GM12878 (cell line): ENCODE results near the gene RAMP1. TPM values are rescaled to one million over a fixed set of nuclear protein-coding genes. Genes with fewer than 3 reads are reported as not detected.

Source experiments
- ATAC-seq: fragments of 200-7000 bp; cut with Tn5 transposase; 3 replicates; pipeline ENCODE4 v1.9.1; 2020; ENCODE audit warnings: mild to moderate bottlenecking, moderate library complexity
- BruUV-seq: library from RNA; stranded (reverse); fragments of 400-500 nt; replicated peaks from 2 replicates; lab custom pipeline; 2021; lab: Mats Ljungman, UMichigan
- CTCF ChIA-PET: fragments of 300-600 bp; sonication (Branson Sonifier 250); formaldehyde crosslinking; extraction: SDS; loops from one replicate; lab custom pipeline; 2021; ENCODE audit warnings: inconsistent platforms; lab: Yijun Ruan, JAX
- POLR2A ChIA-PET: fragments of 350-600 bp; formaldehyde crosslinking; extraction: SDS; loops from one replicate; lab custom pipeline; 2021; ENCODE audit warnings: inconsistent platforms; lab: Charles Lee
- RAD21 ChIA-PET: fragments of 300-600 bp; sonication (Branson Sonifier 250); formaldehyde crosslinking; loops from one replicate; lab custom pipeline; 2023; ENCODE audit warnings: antibody characterized with exemption; ENCODE audit not compliant: unreplicated experiment; lab: Charles Lee
- SMC1A ChIA-PET: fragments of 300-600 bp; sonication (Branson Sonifier 250); formaldehyde crosslinking; loops from one replicate; lab custom pipeline; 2023; ENCODE audit not compliant: unreplicated experiment, uncharacterized antibody; lab: Charles Lee
- DNase-seq: peaks from one replicate; pipeline ENCODE4 v3.0.0-alpha.2; 2011; ENCODE audit warnings: low read depth, low spot score
- FAIRE-seq: peaks from 3 replicates; lab custom pipeline; 2011; peaks lifted over from hg19 to GRCh38; lab: Jason Lieb, UNC
- H2AFZ ChIP-seq: 2 replicates; pipeline ENCODE4 v1.6.0; 2011; ENCODE audit warnings: low read depth, low read length, control low read depth; ENCODE audit not compliant: control insufficient read depth
- H3K27ac ChIP-seq: 2 replicates; pipeline ENCODE4 v1.5.1; 2011; ENCODE audit warnings: control low read depth; ENCODE audit not compliant: control insufficient read depth, insufficient read depth
- H3K27me3 ChIP-seq, 2 experiments: replicated peaks in 1 of 2; 2 replicates each; pipeline versions ENCODE4 v1.6.0 to v1.6.1; 2011; ENCODE audit warnings: low read length in 1 of 2; ENCODE audit not compliant: control insufficient read depth in 2 of 2, insufficient read depth in 2 of 2
- H3K36me3 ChIP-seq, 2 experiments: 2 replicates each; pipeline ENCODE4 v1.5.1; 2011; ENCODE audit warnings: low read length in 1 of 2; ENCODE audit not compliant: control insufficient read depth in 2 of 2, insufficient read depth in 2 of 2
- H3K4me1 ChIP-seq: 2 replicates; pipeline ENCODE4 v1.6.1; 2011; ENCODE audit warnings: mild to moderate bottlenecking, low read length, moderate library complexity, mixed read lengths; ENCODE audit not compliant: control insufficient read depth, insufficient read depth
- H3K4me2 ChIP-seq: 2 replicates; pipeline ENCODE4 v1.6.0; 2011; ENCODE audit warnings: control low read depth; ENCODE audit not compliant: control insufficient read depth, insufficient read depth
- H3K4me3 ChIP-seq: fragments of 200-600 bp; sonication (generic); 2 replicates; pipeline ENCODE4 v1.5.1; 2016
- H3K79me2 ChIP-seq: 2 replicates; pipeline ENCODE4 v1.6.0; 2011; ENCODE audit warnings: low read length; ENCODE audit not compliant: control insufficient read depth, insufficient read depth
- H3K9ac ChIP-seq: 2 replicates; pipeline ENCODE4 v1.8.0; 2011; ENCODE audit warnings: low read length, control low read depth, mixed read lengths; ENCODE audit not compliant: control insufficient read depth, insufficient read depth
- H3K9me3 ChIP-seq: replicated peaks from 3 replicates; pipeline ENCODE4 v1.5.1; 2011; ENCODE audit warnings: mild to moderate bottlenecking, low read length; ENCODE audit not compliant: control insufficient read depth, insufficient read depth
- H4K20me1 ChIP-seq: 2 replicates; pipeline ENCODE4 v1.6.0; 2011; ENCODE audit not compliant: control insufficient read depth, insufficient read depth
- ETV6 ChIP-seq, 2 experiments: fragments of 450-650 bp in 1 of 2; IDR thresholded peaks in 1 of 2; conservative IDR thresholded peaks in 1 of 2; 2 replicates each; pipeline ENCODE4 v1.6.1; 2014; ENCODE audit warnings: antibody characterized with exemption in 1 of 2, borderline replicate concordance in 1 of 2, low read depth in 1 of 2, mild to moderate bottlenecking in 1 of 2, moderate library complexity in 1 of 2
- EZH2 ChIP-seq: IDR thresholded peaks from 2 replicates; pipeline ENCODE4 v1.6.1; 2012; ENCODE audit warnings: low read depth, mild to moderate bottlenecking, control low read depth, inconsistent platforms, low read length, borderline replicate concordance; ENCODE audit not compliant: control insufficient read depth
- HDAC6 ChIP-seq: fragments of 200-600 bp; sonication (generic); IDR thresholded peaks from one replicate; pipeline ENCODE4 v1.8.0; 2017; ENCODE audit warnings: antibody characterized with exemption; ENCODE audit not compliant: unreplicated experiment
- HDGF ChIP-seq: fragments of 450-650 bp; IDR thresholded peaks from 2 replicates; pipeline ENCODE4 v1.6.1; 2016; ENCODE audit warnings: antibody characterized with exemption
- JUNB ChIP-seq: IDR thresholded peaks from 2 replicates; pipeline ENCODE4 v1.6.1; 2016; ENCODE audit warnings: antibody characterized with exemption, mild to moderate bottlenecking
- MTA2 ChIP-seq: fragments of 450-650 bp; IDR thresholded peaks from 2 replicates; pipeline ENCODE4 v1.6.1; 2016; ENCODE audit warnings: low read depth, mild to moderate bottlenecking, moderate library complexity
- SMC3 ChIP-seq: IDR thresholded peaks from 2 replicates; pipeline ENCODE4 v1.6.1; 2011; ENCODE audit warnings: low read length, improper control_type of control experiment, borderline replicate concordance
- ZBED1 ChIP-seq: IDR thresholded peaks from 2 replicates; pipeline ENCODE4 v1.6.1; 2016; ENCODE audit warnings: borderline replicate concordance
- ZBTB11 ChIP-seq: fragments of 450-650 bp; formaldehyde crosslinking; IDR thresholded peaks from 2 replicates; pipeline ENCODE4 v1.5.0; 2022; ENCODE audit warnings: mild to moderate bottlenecking, missing genetic modification characterization
- WGBS: methylation state at CpG from one replicate; pipeline ENCODE4 v1.1.6; 2016; ENCODE audit warnings: low lambda C conversion rate; ENCODE audit not compliant: insufficient replicate concordance, insufficient coverage; ENCODE audit errors: missing lambda C conversion rate; 5-methylcytosine and 5-hydroxymethylcytosine counted together
- in situ Hi-C: fragments of 300-500 bp; cut with MboI; formaldehyde crosslinking; loops from 9 replicates; pipeline ENCODE4 v1.14.3; 2018; ENCODE audit warnings: mixed read lengths
- intact Hi-C: fragments of 100-400 bp; cut with micrococcal nuclease; formaldehyde crosslinking; loops from one replicate; pipeline ENCODE4 v1.14.2; 2022; ENCODE audit not compliant: unreplicated experiment
- polyA plus RNA-seq, 11 experiments: library from polyadenylated mRNA; depleted of rRNA in 4 of 11; unstranded in 6 of 11; stranded (reverse) in 5 of 11; fragments of >200 nt; fragmentation: Nextera tagmentation in 4 of 11; fragmentation: Illumina TruSeq in 1 of 11; extraction: Ambion mirVana in 4 of 11; extraction: Trizol in 1 of 11; gene quantifications; 1 replicate in 1 of 11; 2 replicates in 10 of 11; pipeline versions ENCODE4 v1.2.1 to v1.2.3, GENCODE V29; 2011 to 2016; ENCODE audit warnings: inconsistent platforms in 2 of 11, missing spikeins in 2 of 11, low read depth in 1 of 11
- total RNA-seq, 4 experiments: library from RNA; depleted of rRNA in 3 of 4; stranded (reverse); fragments of >200 nt in 3 of 4; fragmentation: Illumina TruSeq in 1 of 4; extraction: Trizol in 1 of 4; gene quantifications; 2 replicates each; pipeline versions ENCODE4 v1.2.1 to v1.2.3, GENCODE V29; 2013 to 2021
- TF ChIP-seq, protein P1 (sequence below): fragments of 450-650 bp; IDR thresholded peaks from 2 replicates; pipeline ENCODE4 v1.6.1; 2017; ENCODE audit warnings: mild to moderate bottlenecking, moderate library complexity

The RAMP1 gene
- total and polyA plus RNA-seq, 10 of the 15 experiments (the other 5 are each of a cell fraction or from before 2014, with no cell fraction given): 0.11 to 0.19 (median 0.12) TPM; not detected in 7

DNA sequence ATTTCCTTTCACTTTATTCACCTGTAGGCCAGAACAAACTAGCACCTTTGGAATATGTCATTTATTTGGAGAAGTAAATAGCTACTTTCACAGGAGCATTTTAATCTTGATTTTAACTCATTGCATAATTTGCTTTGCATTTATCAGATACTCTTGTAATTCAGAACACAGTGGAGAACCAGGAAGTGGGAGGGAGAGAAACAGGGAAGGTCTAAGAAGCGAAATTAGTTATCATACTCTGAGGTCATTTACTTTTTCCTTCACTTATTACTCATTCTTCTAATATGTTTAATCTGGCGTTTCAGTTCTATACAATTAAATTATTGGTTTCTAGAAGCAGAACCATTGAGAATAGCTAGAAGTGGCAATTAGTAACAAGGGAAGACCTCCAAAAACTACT is 40.2 kb upstream of the RAMP1 start:
- DNase-seq (no peak), ATAC-seq (peak; percentile 23), FAIRE-seq (no peak)
- Histone ChIP-seq H3K4me2 (no peak overlapping the region), H3K4me1 (no peaks in the 10 kb centered on the region; the same call in 1 of the 2 replicates), H3K79me2 (no peaks in the 10 kb centered on the region), H3K4me3 (no peak overlapping the region), H3K9ac (no peak overlapping the region), H3K27me3 (no peaks in the 10 kb centered on the region), H4K20me1 (no peaks in the 10 kb centered on the region), H3K36me3 (no peaks in the 10 kb centered on the region), H3K27ac (no peak overlapping the region), H2AFZ (no peak overlapping the region), H3K9me3 (no peaks in the 10 kb centered on the region)
- ChIA-PET SMC1A (interaction anchor here (0.9 to 1.9 kb wide), 5 partner anchors 8 to 290 kb away, joined by 3 to 6 read pairs (median 3); no protein-coding TSS in a partner anchor), RAD21 (interaction anchor here (0.8 to 1.2 kb wide), 2 partner anchors 8 to 444 kb away, joined by 3 read pairs; no protein-coding TSS in a partner anchor), POLR2A (interaction anchor here (0.6 to 1.0 kb wide), 3 partner anchors 86 to 291 kb away, joined by 3 to 6 read pairs (median 3); no protein-coding TSS in a partner anchor), CTCF (interaction anchor here (1.0 to 1.1 kb wide), 3 partner anchors 19 to 153 kb away, joined by 3 read pairs; no protein-coding TSS in a partner anchor)
- no TSS peak for BruUV-seq
- intact Hi-C loops (no loop called here), in situ Hi-C loops (no loop called here)
- TF ChIP-seq ZBTB11 (no peak), JUNB (peak; percentile 44), HDGF (no peak), SMC3 (no peak), MTA2 (peak; percentile 71; the same call in 1 of the 2 replicates), ETV6 (conservative IDR thresholded peaks at IDR 0.05 in 1 of 2, IDR thresholded peaks at IDR 0.05 in 1 of 2; ENCODE audit: borderline replicate concordance in 1 of 2, low read depth in 1 of 2) (0 out of 4 replicates have a peak, but pooled peaks of 1 of the 2 experiments have one; percentile 28), ZBED1 (no peak), HDAC6 (no peak), EZH2 (no peak)
- TF ChIP-seq, protein P1, sequence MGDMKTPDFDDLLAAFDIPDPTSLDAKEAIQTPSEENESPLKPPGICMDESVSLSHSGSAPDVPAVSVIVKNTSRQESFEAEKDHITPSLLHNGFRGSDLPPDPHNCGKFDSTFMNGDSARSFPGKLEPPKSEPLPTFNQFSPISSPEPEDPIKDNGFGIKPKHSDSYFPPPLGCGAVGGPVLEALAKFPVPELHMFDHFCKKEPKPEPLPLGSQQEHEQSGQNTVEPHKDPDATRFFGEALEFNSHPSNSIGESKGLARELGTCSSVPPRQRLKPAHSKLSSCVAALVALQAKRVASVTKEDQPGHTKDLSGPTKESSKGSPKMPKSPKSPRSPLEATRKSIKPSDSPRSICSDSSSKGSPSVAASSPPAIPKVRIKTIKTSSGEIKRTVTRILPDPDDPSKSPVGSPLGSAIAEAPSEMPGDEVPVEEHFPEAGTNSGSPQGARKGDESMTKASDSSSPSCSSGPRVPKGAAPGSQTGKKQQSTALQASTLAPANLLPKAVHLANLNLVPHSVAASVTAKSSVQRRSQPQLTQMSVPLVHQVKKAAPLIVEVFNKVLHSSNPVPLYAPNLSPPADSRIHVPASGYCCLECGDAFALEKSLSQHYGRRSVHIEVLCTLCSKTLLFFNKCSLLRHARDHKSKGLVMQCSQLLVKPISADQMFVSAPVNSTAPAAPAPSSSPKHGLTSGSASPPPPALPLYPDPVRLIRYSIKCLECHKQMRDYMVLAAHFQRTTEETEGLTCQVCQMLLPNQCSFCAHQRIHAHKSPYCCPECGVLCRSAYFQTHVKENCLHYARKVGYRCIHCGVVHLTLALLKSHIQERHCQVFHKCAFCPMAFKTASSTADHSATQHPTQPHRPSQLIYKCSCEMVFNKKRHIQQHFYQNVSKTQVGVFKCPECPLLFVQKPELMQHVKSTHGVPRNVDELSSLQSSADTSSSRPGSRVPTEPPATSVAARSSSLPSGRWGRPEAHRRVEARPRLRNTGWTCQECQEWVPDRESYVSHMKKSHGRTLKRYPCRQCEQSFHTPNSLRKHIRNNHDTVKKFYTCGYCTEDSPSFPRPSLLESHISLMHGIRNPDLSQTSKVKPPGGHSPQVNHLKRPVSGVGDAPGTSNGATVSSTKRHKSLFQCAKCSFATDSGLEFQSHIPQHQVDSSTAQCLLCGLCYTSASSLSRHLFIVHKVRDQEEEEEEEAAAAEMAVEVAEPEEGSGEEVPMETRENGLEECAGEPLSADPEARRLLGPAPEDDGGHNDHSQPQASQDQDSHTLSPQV: no peak
- WGBS: 24% methylated on average over 2 of the region's 2 CpGs
